Chondrocyte (in vitro differentiated cells): Measurements from ENCODE around the gene DIRAS3. TPM values are rescaled to one million over a fixed set of nuclear protein-coding genes. Genes with fewer than 3 reads are reported as not detected.
A peak's percentile ranks its signal among the peaks of the same experiment; 100 is the strongest.

Experiments used
- DNase-seq: peaks from one replicate; pipeline ENCODE4 v3.0.0; 2021; ENCODE audit warnings: mixed read lengths, low spot score
- H3K27ac Mint-ChIP-seq: one replicate; pipeline ENCODE4 v1.8.0; 2021; ENCODE audit warnings: mild to moderate bottlenecking, moderate library complexity, mixed read lengths; ENCODE audit not compliant: unreplicated experiment
- H3K27me3 Mint-ChIP-seq: 2 replicates; pipeline ENCODE4 v1.8.0; 2021; ENCODE audit warnings: low read depth, mixed read lengths
- H3K36me3 Mint-ChIP-seq: 2 replicates; pipeline ENCODE4 v1.8.0; 2021; ENCODE audit warnings: low read depth, mixed read lengths
- H3K4me1 Mint-ChIP-seq: 2 replicates; pipeline ENCODE4 v1.8.0; 2021; ENCODE audit warnings: low read depth, mild to moderate bottlenecking, mixed read lengths
- H3K4me3 Mint-ChIP-seq: one replicate; pipeline ENCODE4 v1.8.0; 2021; ENCODE audit warnings: mild to moderate bottlenecking, moderate library complexity, mixed read lengths; ENCODE audit not compliant: unreplicated experiment
- H3K9me3 Mint-ChIP-seq: 2 replicates; pipeline ENCODE4 v1.8.0; 2021; ENCODE audit warnings: low read depth, mixed read lengths
- CTCF ChIP-seq: fragments of 200-600 bp; sonication (generic); IDR thresholded peaks from 2 replicates; pipeline ENCODE4 v1.5.0; 2021; ENCODE audit warnings: antibody characterized with exemption, mild to moderate bottlenecking, moderate library complexity
- total RNA-seq: library from RNA; stranded (reverse); gene quantifications from 3 replicates; pipeline ENCODE4 v1.2.1, GENCODE V29; 2021

DIRAS3 gene
- total RNA-seq, 1 donor from 2014 or later, result 0.30 TPM

- H3K36me3 Mint-ChIP-seq, result no peaks in the 10 kb centered on the region
- H3K27me3 Mint-ChIP-seq, result no peaks in the 10 kb centered on the region
- H3K4me3 Mint-ChIP-seq, result no peak overlapping the region
- H3K9me3 Mint-ChIP-seq, result peaks cover 24% of the 10 kb centered on the region
- H3K4me1 Mint-ChIP-seq, result no peaks in the 10 kb centered on the region
- no peak overlapping the region for H3K27ac Mint-ChIP-seq
- no peak for DNase-seq
- TF ChIP-seq CTCF, result no peak
Observed at GRCh38 chr1:68057564-68057963, 7.1 kb upstream of the DIRAS3 start.

- TF ChIP-seq CTCF, result no peak
- H3K27ac Mint-ChIP-seq, result no peak overlapping the region
Observed at GRCh38 chr1:68057050-68057449, 6.6 kb upstream of the DIRAS3 start.

GRCh38 chr1:68051475-68051874 lies 1.0 kb upstream of the DIRAS3 start:
- H3K36me3 Mint-ChIP-seq, result no peaks in the 10 kb centered on the region
- TF ChIP-seq CTCF, result peak; percentile 70
- peak; percentile 73 for DNase-seq
- H3K9me3 Mint-ChIP-seq, result peaks cover 3% of the 10 kb centered on the region
- H3K27ac Mint-ChIP-seq, result no peak overlapping the region
- no peaks in the 10 kb centered on the region for H3K27me3 Mint-ChIP-seq
- peaks cover 11% of the 10 kb centered on the region for H3K4me1 Mint-ChIP-seq
- H3K4me3 Mint-ChIP-seq, result peak overlapping the region; percentile 70

More at GRCh38 chr1:68057050-68057449, 6.6 kb upstream of the DIRAS3 start:
- Mint-ChIP-seq H3K9me3 (peaks cover 25% of the 10 kb centered on the region), H3K27me3 (no peaks in the 10 kb centered on the region), H3K4me3 (no peak overlapping the region), H3K36me3 (no peaks in the 10 kb centered on the region), H3K4me1 (no peaks in the 10 kb centered on the region)
- peak; percentile 72 for DNase-seq

- Mint-ChIP-seq H3K4me3 (no peak overlapping the region), H3K27me3 (no peaks in the 10 kb centered on the region), H3K9me3 (peaks cover 3% of the 10 kb centered on the region), H3K4me1 (peaks cover 11% of the 10 kb centered on the region), H3K36me3 (peaks cover 3% of the 10 kb centered on the region), H3K27ac (no peak overlapping the region)
- TF ChIP-seq CTCF, result no peak
- no peak for DNase-seq
Observed at GRCh38 chr1:68047659-68048026, 2.8 kb downstream of the DIRAS3 start.

GRCh38 chr1:68046885-68047658 lies 3.4 kb downstream of the DIRAS3 start:
- peaks cover 11% of the 10 kb centered on the region for H3K4me1 Mint-ChIP-seq
- no peak overlapping the region for H3K27ac Mint-ChIP-seq
- peaks cover 3% of the 10 kb centered on the region for H3K36me3 Mint-ChIP-seq
- no peak overlapping the region for H3K4me3 Mint-ChIP-seq
- peaks cover under 1% of the 10 kb centered on the region for H3K27me3 Mint-ChIP-seq
- no peaks in the 10 kb centered on the region for H3K9me3 Mint-ChIP-seq
- peak; percentile 81 for DNase-seq
- no peak for TF ChIP-seq CTCF
